WTC11 (cell line): ENCODE data around the gene GMNC. TPM values are rescaled to one million over a fixed set of nuclear protein-coding genes. Genes with fewer than 3 reads are reported as not detected.
A peak's percentile ranks its signal among the peaks of the same experiment; 100 is the strongest.

Experiments used
- ATAC-seq: fragments of 200-7000 bp; cut with Tn5 transposase; 2 replicates; pipeline ENCODE4 v1.10.0; 2021; ENCODE audit warnings: mild to moderate bottlenecking, moderate library complexity
- CTCF ChIA-PET: fragments of 300-600 bp; sonication (Branson Sonifier 250); formaldehyde crosslinking; loops from one replicate; lab custom pipeline; 2021; ENCODE audit warnings: antibody characterized with exemption; lab: Charles Lee
- POLR2A ChIA-PET: fragments of 350-600 bp; sonication (Branson Sonifier 250); formaldehyde crosslinking; loops from one replicate; lab custom pipeline; 2021; ENCODE audit warnings: antibody characterized with exemption; lab: Charles Lee
- DNase-seq: peaks from one replicate; pipeline ENCODE4 v3.0.0; 2021; ENCODE audit warnings: low spot score
- H3K27ac Mint-ChIP-seq: 2 replicates; pipeline ENCODE4 v1.8.0; 2021; ENCODE audit warnings: mixed read lengths
- H3K27me3 Mint-ChIP-seq: 2 replicates; pipeline ENCODE4 v1.8.0; 2021; ENCODE audit warnings: low read depth, mild to moderate bottlenecking, moderate library complexity, mixed read lengths
- H3K36me3 Mint-ChIP-seq: 2 replicates; pipeline ENCODE4 v1.8.0; 2021; ENCODE audit warnings: mixed read lengths
- H3K4me1 Mint-ChIP-seq: 2 replicates; pipeline ENCODE4 v1.8.0; 2022; ENCODE audit warnings: mixed read lengths
- H3K4me3 Mint-ChIP-seq: 2 replicates; pipeline ENCODE4 v1.8.0; 2021; ENCODE audit warnings: mild to moderate bottlenecking, moderate library complexity, mixed read lengths
- H3K9me3 Mint-ChIP-seq: 2 replicates; pipeline ENCODE4 v1.8.0; 2021; ENCODE audit warnings: mixed read lengths
- ATF1 ChIP-seq: sonication (generic); formaldehyde crosslinking; IDR thresholded peaks from 2 replicates; pipeline ENCODE4 v1.8.1; 2023; ENCODE audit warnings: mild to moderate bottlenecking, moderate library complexity, missing genetic modification reagents
- CREB1 ChIP-seq: sonication (generic); formaldehyde crosslinking; IDR thresholded peaks from 2 replicates; pipeline ENCODE4 v1.8.0; 2023; ENCODE audit warnings: mild to moderate bottlenecking, missing genetic modification reagents
- EMX1 ChIP-seq: fragments of 250-450 bp; sonication (Bioruptor Pico); IDR thresholded peaks from 2 replicates; pipeline ENCODE4 v1.8.0; 2021; ENCODE audit warnings: mild to moderate bottlenecking
- HMGA2 ChIP-seq: fragments of 250-450 bp; sonication (Bioruptor Pico); IDR thresholded peaks from 2 replicates; pipeline ENCODE4 v1.4.0; 2021; ENCODE audit warnings: mild to moderate bottlenecking, moderate library complexity
- JUN ChIP-seq: sonication (generic); formaldehyde crosslinking; IDR thresholded peaks from 2 replicates; pipeline ENCODE4 v1.8.0; 2023; ENCODE audit warnings: mild to moderate bottlenecking, missing genetic modification reagents
- KAT7 ChIP-seq: sonication (generic); formaldehyde crosslinking; IDR thresholded peaks from 2 replicates; pipeline ENCODE4 v1.8.1; 2023; ENCODE audit warnings: missing genetic modification reagents, mild to moderate bottlenecking, borderline replicate concordance
- NFYB ChIP-seq: sonication (generic); formaldehyde crosslinking; conservative IDR thresholded peaks from 2 replicates; pipeline ENCODE4 v1.8.0; 2022; ENCODE audit warnings: low read depth, missing genetic modification reagents
- OVOL2 ChIP-seq: fragments of 250-450 bp; sonication (Bioruptor Pico); IDR thresholded peaks from 2 replicates; pipeline ENCODE4 v1.9.0; 2021; ENCODE audit warnings: mild to moderate bottlenecking, borderline replicate concordance
- RELA ChIP-seq: sonication (generic); formaldehyde crosslinking; IDR thresholded peaks from 2 replicates; pipeline ENCODE4 v1.8.1; 2022; ENCODE audit warnings: missing genetic modification reagents, mild to moderate bottlenecking, borderline replicate concordance
- SMAD4 ChIP-seq: sonication (generic); formaldehyde crosslinking; IDR thresholded peaks from 2 replicates; pipeline ENCODE4 v1.8.0; 2022; ENCODE audit warnings: mild to moderate bottlenecking, missing genetic modification reagents
- ZNF121 ChIP-seq: sonication (generic); formaldehyde crosslinking; IDR thresholded peaks from 2 replicates; pipeline ENCODE4 v1.8.0; 2023; ENCODE audit warnings: missing genetic modification reagents
- ZNF263 ChIP-seq: sonication (generic); formaldehyde crosslinking; IDR thresholded peaks from 2 replicates; pipeline ENCODE4 v1.8.1; 2022; ENCODE audit warnings: low read depth, mild to moderate bottlenecking, moderate library complexity, missing genetic modification reagents
- ZNF671 ChIP-seq: fragments of 250-450 bp; sonication (Bioruptor Pico); IDR thresholded peaks from 2 replicates; pipeline ENCODE4 v1.8.0; 2021; ENCODE audit warnings: mild to moderate bottlenecking
- total RNA-seq: library from RNA; stranded (reverse); gene quantifications from 3 replicates; pipeline ENCODE4 v1.2.3, GENCODE V29; 2021
- TF ChIP-seq, protein P1 (sequence below): sonication (generic); formaldehyde crosslinking; IDR thresholded peaks from 2 replicates; pipeline ENCODE4 v1.8.0; 2022; ENCODE audit warnings: mild to moderate bottlenecking, missing genetic modification reagents
- TF ChIP-seq, protein P2 (sequence below): sonication (generic); formaldehyde crosslinking; IDR thresholded peaks from 2 replicates; pipeline ENCODE4 v1.8.1; 2023; ENCODE audit warnings: mild to moderate bottlenecking, missing genetic modification reagents
- TF ChIP-seq, protein P3 (sequence below): sonication (generic); formaldehyde crosslinking; IDR thresholded peaks from 2 replicates; pipeline ENCODE4 v1.8.1; 2023; ENCODE audit warnings: mild to moderate bottlenecking, missing genetic modification reagents, moderate library complexity
- TF ChIP-seq, protein P4 (sequence below): sonication (generic); formaldehyde crosslinking; IDR thresholded peaks from 2 replicates; pipeline ENCODE4 v1.8.1; 2022; ENCODE audit warnings: missing genetic modification reagents, borderline replicate concordance
- TF ChIP-seq, protein P5 (sequence below): fragments of 250-450 bp; sonication (Bioruptor Pico); IDR thresholded peaks from 2 replicates; pipeline ENCODE4 v1.8.0; 2021; ENCODE audit warnings: mild to moderate bottlenecking
- TF ChIP-seq, protein P6 (sequence below): sonication (generic); formaldehyde crosslinking; IDR thresholded peaks from 2 replicates; pipeline ENCODE4 v1.8.0; 2022; ENCODE audit warnings: mild to moderate bottlenecking, missing genetic modification reagents
- TF ChIP-seq, protein P7 (sequence below): sonication (generic); formaldehyde crosslinking; IDR thresholded peaks from 2 replicates; pipeline ENCODE4 v1.8.0; 2023; ENCODE audit warnings: mild to moderate bottlenecking, missing genetic modification reagents
- TF ChIP-seq, protein P8 (sequence below): fragments of 250-450 bp; sonication (Bioruptor Pico); IDR thresholded peaks from 2 replicates; pipeline ENCODE4 v2.1.2; 2022; ENCODE audit warnings: mild to moderate bottlenecking, moderate library complexity

Gene GMNC
- total RNA-seq, 1 experiment from 2014 or later, result 0.39 TPM

DNA sequence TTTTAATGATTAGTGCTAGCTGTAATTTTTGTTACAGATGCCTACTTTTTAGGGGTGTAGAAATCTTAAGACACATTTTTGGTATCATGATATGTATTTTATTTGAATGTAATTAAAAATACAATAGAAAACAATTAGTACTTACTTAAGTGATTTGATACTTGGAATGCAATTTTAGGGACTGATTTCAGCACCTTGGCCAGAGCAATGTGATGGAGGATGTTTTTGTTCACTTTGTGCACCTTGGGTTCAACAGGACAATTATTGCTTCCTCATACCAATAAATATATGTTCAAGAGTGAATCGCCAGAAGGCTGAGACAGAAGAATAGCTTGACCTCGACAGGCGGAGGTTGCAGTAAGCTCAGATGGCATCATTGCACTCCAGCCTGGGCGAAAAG is 22.3 kb downstream of the GMNC start:
- TF ChIP-seq, protein P1, sequence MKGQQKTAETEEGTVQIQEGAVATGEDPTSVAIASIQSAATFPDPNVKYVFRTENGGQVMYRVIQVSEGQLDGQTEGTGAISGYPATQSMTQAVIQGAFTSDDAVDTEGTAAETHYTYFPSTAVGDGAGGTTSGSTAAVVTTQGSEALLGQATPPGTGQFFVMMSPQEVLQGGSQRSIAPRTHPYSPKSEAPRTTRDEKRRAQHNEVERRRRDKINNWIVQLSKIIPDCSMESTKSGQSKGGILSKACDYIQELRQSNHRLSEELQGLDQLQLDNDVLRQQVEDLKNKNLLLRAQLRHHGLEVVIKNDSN (CRISPR knock-in tag), result no peak
- TF ChIP-seq ZNF671 (CRISPR knock-in tag), result no peak
- no peak for TF ChIP-seq OVOL2
- no peak for TF ChIP-seq CREB1 (CRISPR knock-in tag)
- TF ChIP-seq RELA, result no peak
- TF ChIP-seq ATF1, result no peak
- no peak for TF ChIP-seq NFYB
- no peak for TF ChIP-seq SMAD4 (CRISPR knock-in tag)
- TF ChIP-seq, all 79 proteins: peak for 0
- H3K4me3 Mint-ChIP-seq, result no peak overlapping the region
- CTCF ChIA-PET, result interaction anchor here (0.6 kb wide), 1 partner anchor 1568 kb away, joined by 4 read pairs; no protein-coding TSS in a partner anchor
- POLR2A ChIA-PET, result no interaction called here
- peaks cover 6% of the 10 kb centered on the region for H3K9me3 Mint-ChIP-seq
- DNase-seq (no peak), ATAC-seq (no peak)
- no peaks in the 10 kb centered on the region for H3K4me1 Mint-ChIP-seq
- H3K36me3 Mint-ChIP-seq, result no peaks in the 10 kb centered on the region
- no peak overlapping the region for H3K27ac Mint-ChIP-seq
- H3K27me3 Mint-ChIP-seq, result no peaks in the 10 kb centered on the region

DNA sequence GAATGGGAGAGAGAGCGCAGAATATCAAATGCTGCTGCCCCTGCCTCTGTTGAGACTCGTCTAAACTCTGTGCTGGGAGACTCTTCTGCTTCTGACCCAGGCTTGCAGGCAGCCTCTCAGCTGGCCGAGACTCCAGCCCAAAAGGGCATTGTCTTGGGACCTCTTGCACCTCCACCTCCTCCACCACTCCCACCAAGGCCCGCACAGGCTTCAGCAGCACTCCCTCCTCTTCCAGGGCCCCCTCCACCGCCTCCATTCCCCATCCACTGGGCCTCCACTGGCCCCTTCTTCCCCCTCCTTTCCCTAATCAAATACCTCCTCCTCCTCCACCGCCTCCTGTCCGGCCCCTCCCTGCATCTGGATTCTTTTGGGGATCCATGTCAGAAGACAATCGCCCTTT is 31.3 kb downstream of the GMNC start:
- H3K9me3 Mint-ChIP-seq, result peaks cover under 1% of the 10 kb centered on the region
- H3K4me1 Mint-ChIP-seq, result peaks cover 7% of the 10 kb centered on the region
- TF ChIP-seq, protein P2, sequence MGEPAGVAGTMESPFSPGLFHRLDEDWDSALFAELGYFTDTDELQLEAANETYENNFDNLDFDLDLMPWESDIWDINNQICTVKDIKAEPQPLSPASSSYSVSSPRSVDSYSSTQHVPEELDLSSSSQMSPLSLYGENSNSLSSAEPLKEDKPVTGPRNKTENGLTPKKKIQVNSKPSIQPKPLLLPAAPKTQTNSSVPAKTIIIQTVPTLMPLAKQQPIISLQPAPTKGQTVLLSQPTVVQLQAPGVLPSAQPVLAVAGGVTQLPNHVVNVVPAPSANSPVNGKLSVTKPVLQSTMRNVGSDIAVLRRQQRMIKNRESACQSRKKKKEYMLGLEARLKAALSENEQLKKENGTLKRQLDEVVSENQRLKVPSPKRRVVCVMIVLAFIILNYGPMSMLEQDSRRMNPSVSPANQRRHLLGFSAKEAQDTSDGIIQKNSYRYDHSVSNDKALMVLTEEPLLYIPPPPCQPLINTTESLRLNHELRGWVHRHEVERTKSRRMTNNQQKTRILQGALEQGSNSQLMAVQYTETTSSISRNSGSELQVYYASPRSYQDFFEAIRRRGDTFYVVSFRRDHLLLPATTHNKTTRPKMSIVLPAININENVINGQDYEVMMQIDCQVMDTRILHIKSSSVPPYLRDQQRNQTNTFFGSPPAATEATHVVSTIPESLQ (CRISPR knock-in tag), result no peak
- TF ChIP-seq, protein P3, sequence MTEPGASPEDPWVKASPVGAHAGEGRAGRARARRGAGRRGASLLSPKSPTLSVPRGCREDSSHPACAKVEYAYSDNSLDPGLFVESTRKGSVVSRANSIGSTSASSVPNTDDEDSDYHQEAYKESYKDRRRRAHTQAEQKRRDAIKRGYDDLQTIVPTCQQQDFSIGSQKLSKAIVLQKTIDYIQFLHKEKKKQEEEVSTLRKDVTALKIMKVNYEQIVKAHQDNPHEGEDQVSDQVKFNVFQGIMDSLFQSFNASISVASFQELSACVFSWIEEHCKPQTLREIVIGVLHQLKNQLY, result no peak
- TF ChIP-seq, protein P4, sequence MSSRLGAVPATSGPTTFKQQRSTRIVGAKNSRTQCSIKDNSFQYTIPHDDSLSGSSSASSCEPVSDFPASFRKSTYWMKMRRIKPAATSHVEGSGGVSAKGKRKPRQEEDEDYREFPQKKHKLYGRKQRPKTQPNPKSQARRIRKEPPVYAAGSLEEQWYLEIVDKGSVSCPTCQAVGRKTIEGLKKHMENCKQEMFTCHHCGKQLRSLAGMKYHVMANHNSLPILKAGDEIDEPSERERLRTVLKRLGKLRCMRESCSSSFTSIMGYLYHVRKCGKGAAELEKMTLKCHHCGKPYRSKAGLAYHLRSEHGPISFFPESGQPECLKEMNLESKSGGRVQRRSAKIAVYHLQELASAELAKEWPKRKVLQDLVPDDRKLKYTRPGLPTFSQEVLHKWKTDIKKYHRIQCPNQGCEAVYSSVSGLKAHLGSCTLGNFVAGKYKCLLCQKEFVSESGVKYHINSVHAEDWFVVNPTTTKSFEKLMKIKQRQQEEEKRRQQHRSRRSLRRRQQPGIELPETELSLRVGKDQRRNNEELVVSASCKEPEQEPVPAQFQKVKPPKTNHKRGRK (CRISPR knock-in tag), result no peak
- no peak for TF ChIP-seq NFYB
- DNase-seq (no peak), ATAC-seq (peak; percentile 46)
- H3K27ac Mint-ChIP-seq, result no peak overlapping the region
- CTCF ChIA-PET, result no interaction called here
- no peaks in the 10 kb centered on the region for H3K27me3 Mint-ChIP-seq
- POLR2A ChIA-PET, result no interaction called here
- no peak overlapping the region for H3K4me3 Mint-ChIP-seq
- H3K36me3 Mint-ChIP-seq, result no peaks in the 10 kb centered on the region

DNA sequence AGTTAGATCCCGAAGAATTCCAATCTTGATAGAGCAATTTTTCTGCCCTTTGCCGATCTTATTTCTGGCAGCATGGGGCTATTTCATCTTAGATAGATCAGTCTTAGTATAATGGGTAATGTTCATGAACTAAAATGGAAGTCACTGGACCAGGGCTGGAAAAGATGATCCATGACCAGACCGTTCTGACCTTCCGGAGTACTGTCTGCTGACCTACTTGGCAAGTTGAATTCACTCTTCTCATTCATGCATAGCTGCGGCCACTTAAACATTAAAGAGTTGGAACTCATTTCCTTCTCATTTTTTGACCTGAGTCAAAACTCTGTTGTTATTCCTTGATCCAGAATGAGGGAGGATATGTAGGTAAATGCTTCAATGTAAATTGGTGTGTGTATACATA is 32.5 kb downstream of the GMNC start:
- no peaks in the 10 kb centered on the region for H3K36me3 Mint-ChIP-seq
- no peak overlapping the region for H3K27ac Mint-ChIP-seq
- ATAC-seq, result no peak
- POLR2A ChIA-PET, result no interaction called here
- H3K4me1 Mint-ChIP-seq, result peaks cover 7% of the 10 kb centered on the region
- CTCF ChIA-PET, result no interaction called here
- DNase-seq, result no peak
- H3K27me3 Mint-ChIP-seq, result no peaks in the 10 kb centered on the region
- no peaks in the 10 kb centered on the region; the same call in 1 of the 2 replicates for H3K9me3 Mint-ChIP-seq
- H3K4me3 Mint-ChIP-seq, result no peak overlapping the region
- no peak for TF ChIP-seq NFYB
- TF ChIP-seq ZNF263 (CRISPR knock-in tag), result no peak
- TF ChIP-seq, protein P5, sequence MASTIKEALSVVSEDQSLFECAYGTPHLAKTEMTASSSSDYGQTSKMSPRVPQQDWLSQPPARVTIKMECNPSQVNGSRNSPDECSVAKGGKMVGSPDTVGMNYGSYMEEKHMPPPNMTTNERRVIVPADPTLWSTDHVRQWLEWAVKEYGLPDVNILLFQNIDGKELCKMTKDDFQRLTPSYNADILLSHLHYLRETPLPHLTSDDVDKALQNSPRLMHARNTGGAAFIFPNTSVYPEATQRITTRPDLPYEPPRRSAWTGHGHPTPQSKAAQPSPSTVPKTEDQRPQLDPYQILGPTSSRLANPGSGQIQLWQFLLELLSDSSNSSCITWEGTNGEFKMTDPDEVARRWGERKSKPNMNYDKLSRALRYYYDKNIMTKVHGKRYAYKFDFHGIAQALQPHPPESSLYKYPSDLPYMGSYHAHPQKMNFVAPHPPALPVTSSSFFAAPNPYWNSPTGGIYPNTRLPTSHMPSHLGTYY, result no peak
- TF ChIP-seq, protein P6, sequence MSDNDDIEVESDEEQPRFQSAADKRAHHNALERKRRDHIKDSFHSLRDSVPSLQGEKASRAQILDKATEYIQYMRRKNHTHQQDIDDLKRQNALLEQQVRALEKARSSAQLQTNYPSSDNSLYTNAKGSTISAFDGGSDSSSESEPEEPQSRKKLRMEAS, result no peak
- TF ChIP-seq HMGA2 (CRISPR knock-in tag), result no peak
- TF ChIP-seq, protein P7, sequence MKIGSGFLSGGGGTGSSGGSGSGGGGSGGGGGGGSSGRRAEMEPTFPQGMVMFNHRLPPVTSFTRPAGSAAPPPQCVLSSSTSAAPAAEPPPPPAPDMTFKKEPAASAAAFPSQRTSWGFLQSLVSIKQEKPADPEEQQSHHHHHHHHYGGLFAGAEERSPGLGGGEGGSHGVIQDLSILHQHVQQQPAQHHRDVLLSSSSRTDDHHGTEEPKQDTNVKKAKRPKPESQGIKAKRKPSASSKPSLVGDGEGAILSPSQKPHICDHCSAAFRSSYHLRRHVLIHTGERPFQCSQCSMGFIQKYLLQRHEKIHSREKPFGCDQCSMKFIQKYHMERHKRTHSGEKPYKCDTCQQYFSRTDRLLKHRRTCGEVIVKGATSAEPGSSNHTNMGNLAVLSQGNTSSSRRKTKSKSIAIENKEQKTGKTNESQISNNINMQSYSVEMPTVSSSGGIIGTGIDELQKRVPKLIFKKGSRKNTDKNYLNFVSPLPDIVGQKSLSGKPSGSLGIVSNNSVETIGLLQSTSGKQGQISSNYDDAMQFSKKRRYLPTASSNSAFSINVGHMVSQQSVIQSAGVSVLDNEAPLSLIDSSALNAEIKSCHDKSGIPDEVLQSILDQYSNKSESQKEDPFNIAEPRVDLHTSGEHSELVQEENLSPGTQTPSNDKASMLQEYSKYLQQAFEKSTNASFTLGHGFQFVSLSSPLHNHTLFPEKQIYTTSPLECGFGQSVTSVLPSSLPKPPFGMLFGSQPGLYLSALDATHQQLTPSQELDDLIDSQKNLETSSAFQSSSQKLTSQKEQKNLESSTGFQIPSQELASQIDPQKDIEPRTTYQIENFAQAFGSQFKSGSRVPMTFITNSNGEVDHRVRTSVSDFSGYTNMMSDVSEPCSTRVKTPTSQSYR (CRISPR knock-in tag), result no peak
- TF ChIP-seq ZNF121 (CRISPR knock-in tag), result no peak
- TF ChIP-seq JUN (CRISPR knock-in tag), result no peak
- TF ChIP-seq, protein P8, sequence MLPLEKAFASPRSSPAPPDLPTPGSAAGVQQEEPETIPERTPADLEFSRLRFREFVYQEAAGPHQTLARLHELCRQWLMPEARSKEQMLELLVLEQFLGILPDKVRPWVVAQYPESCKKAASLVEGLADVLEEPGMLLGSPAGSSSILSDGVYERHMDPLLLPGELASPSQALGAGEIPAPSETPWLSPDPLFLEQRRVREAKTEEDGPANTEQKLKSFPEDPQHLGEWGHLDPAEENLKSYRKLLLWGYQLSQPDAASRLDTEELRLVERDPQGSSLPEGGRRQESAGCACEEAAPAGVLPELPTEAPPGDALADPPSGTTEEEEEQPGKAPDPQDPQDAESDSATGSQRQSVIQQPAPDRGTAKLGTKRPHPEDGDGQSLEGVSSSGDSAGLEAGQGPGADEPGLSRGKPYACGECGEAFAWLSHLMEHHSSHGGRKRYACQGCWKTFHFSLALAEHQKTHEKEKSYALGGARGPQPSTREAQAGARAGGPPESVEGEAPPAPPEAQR (CRISPR knock-in tag), result no peak
- TF ChIP-seq KAT7 (CRISPR knock-in tag), result no peak
- TF ChIP-seq EMX1 (CRISPR knock-in tag), result no peak
